Neural cell (in vitro differentiated cells): Measurements from ENCODE around the gene ING1. TPM values are rescaled to one million over a fixed set of nuclear protein-coding genes. Genes with fewer than 3 reads are reported as not detected.

Experiments
- H2AFZ ChIP-seq: fragments of 200-600, 300-800 bp; sonication (generic), shearing (Covaris generic); 2 replicates; pipeline ENCODE4 v1.6.0; 2014; ENCODE audit warnings: low read depth, mild to moderate bottlenecking, antibody characterized with exemption, low read length, moderate library complexity
- H3F3A ChIP-seq: fragments of 200-600 bp; shearing (Covaris generic); 2 replicates; pipeline ENCODE4 v1.6.1; 2016; ENCODE audit warnings: mild to moderate bottlenecking, moderate library complexity, mixed read lengths, antibody characterized with exemption, low read length; ENCODE audit not compliant: insufficient read depth, poor library complexity, severe bottlenecking
- H3K27ac ChIP-seq: fragments of 200-600, 300-800 bp; sonication (generic), shearing (Covaris generic); 2 replicates; pipeline ENCODE4 v1.5.1; 2014; ENCODE audit warnings: mild to moderate bottlenecking, low read length, moderate library complexity
- H3K27me3 ChIP-seq: fragments of 300-800, 200-600 bp; sonication (generic), shearing (Covaris generic); 2 replicates; pipeline ENCODE4 v1.6.0; 2014; ENCODE audit warnings: mild to moderate bottlenecking, low read depth, low read length, moderate library complexity; ENCODE audit not compliant: insufficient read depth
- H3K36me3 ChIP-seq: fragments of 300-800, 200-600 bp; sonication (generic), shearing (Covaris generic); 2 replicates; pipeline ENCODE4 v1.5.1; 2014; ENCODE audit warnings: mild to moderate bottlenecking, antibody characterized with exemption, low read length, moderate library complexity; ENCODE audit not compliant: insufficient read depth
- H3K4me2 ChIP-seq: fragments of 300-800, 200-600 bp; sonication (generic), shearing (Covaris generic); 2 replicates; pipeline ENCODE4 v1.6.0; 2014; ENCODE audit warnings: mild to moderate bottlenecking, low read length
- H3K4me3 ChIP-seq: fragments of 300-800, 200-600 bp; sonication (generic), shearing (Covaris generic); 2 replicates; pipeline ENCODE4 v1.5.1; 2014; ENCODE audit warnings: mild to moderate bottlenecking, low read length, moderate library complexity
- H3K79me2 ChIP-seq: fragments of 200-600 bp; shearing (Covaris generic); replicated peaks from 2 replicates; pipeline ENCODE4 v1.6.0; 2014; ENCODE audit warnings: mild to moderate bottlenecking, low read length, moderate library complexity; ENCODE audit not compliant: insufficient read depth
- H3K9ac ChIP-seq: fragments of 300-800, 200-600 bp; sonication (generic), shearing (Covaris generic); 2 replicates; pipeline ENCODE4 v1.6.1; 2016; ENCODE audit warnings: mild to moderate bottlenecking, low read length, mixed read lengths
- H3K9me2 ChIP-seq: fragments of 200-600 bp; shearing (Covaris generic); 2 replicates; pipeline ENCODE4 v1.6.1; 2016; ENCODE audit warnings: mild to moderate bottlenecking, low read length, mixed read lengths; ENCODE audit not compliant: insufficient read depth
- H3K9me3 ChIP-seq: fragments of 200-600, 300-800 bp; sonication (generic), shearing (Covaris generic); 2 replicates; pipeline ENCODE4 v1.6.1; 2016; ENCODE audit warnings: mild to moderate bottlenecking, mixed run types, low read length, moderate library complexity, mixed read lengths
- H4K20me1 ChIP-seq: fragments of 200-600 bp; shearing (Covaris generic); 2 replicates; pipeline ENCODE4 v1.6.1; 2016; ENCODE audit warnings: mild to moderate bottlenecking, mixed run types; ENCODE audit not compliant: insufficient read depth
- CTCF ChIP-seq: fragments of 450-650 bp; IDR thresholded peaks from 2 replicates; pipeline ENCODE4 v1.5.1; 2014; ENCODE audit warnings: antibody characterized with exemption, mild to moderate bottlenecking, moderate library complexity; ENCODE audit not compliant: poor library complexity, severe bottlenecking
- EP300 ChIP-seq: fragments of 450-650 bp; conservative IDR thresholded peaks from 2 replicates; pipeline ENCODE4 v1.6.1; 2014; ENCODE audit warnings: antibody characterized with exemption, mild to moderate bottlenecking, moderate library complexity; ENCODE audit not compliant: poor library complexity, severe bottlenecking
- EZH2 ChIP-seq: fragments of 200-600, 300-800 bp; shearing (Covaris generic), sonication (generic); IDR thresholded peaks from 2 replicates; pipeline ENCODE4 v1.6.1; 2014; ENCODE audit warnings: antibody characterized with exemption, low read length, borderline replicate concordance, mild to moderate bottlenecking; ENCODE audit not compliant: insufficient read depth, poor library complexity, severe bottlenecking
- MXI1 ChIP-seq: fragments of 450-650 bp; conservative IDR thresholded peaks from 2 replicates; pipeline ENCODE4 v1.6.1; 2014; ENCODE audit warnings: antibody characterized with exemption, mild to moderate bottlenecking; ENCODE audit not compliant: poor library complexity, severe bottlenecking
- POLR2AphosphoS5 ChIP-seq: IDR thresholded peaks from 2 replicates; pipeline ENCODE4 v1.6.1; 2012
- REST ChIP-seq: IDR thresholded peaks from 2 replicates; pipeline ENCODE4 v1.6.1; 2012; ENCODE audit warnings: borderline replicate concordance
- polyA plus RNA-seq: library from polyadenylated mRNA; depleted of rRNA; stranded (reverse); fragments of >200 nt; gene quantifications from 2 replicates; pipeline ENCODE4 v1.2.3, GENCODE V29; 2014

The ING1 gene
- polyA plus RNA-seq, 1 donor from 2014 or later: 23.2 TPM

GRCh38 chr13:110772091-110772984, 58.8 kb downstream of the ING1 start:
- no peak overlapping the region for H3K9ac ChIP-seq
- TF ChIP-seq EZH2: no peak
- TF ChIP-seq POLR2AphosphoS5: no peak
- no peak for TF ChIP-seq MXI1
- no peak for TF ChIP-seq REST
- no peak for TF ChIP-seq CTCF
- no peak for TF ChIP-seq EP300
- no peaks in the 10 kb centered on the region for H3K27me3 ChIP-seq
- no peaks in the 10 kb centered on the region for H4K20me1 ChIP-seq
- no peak overlapping the region for H2AFZ ChIP-seq
- H3F3A ChIP-seq: no peaks in the 10 kb centered on the region
- no peak overlapping the region for H3K4me3 ChIP-seq
- H3K9me2 ChIP-seq: no peaks in the 10 kb centered on the region
- no peaks in the 10 kb centered on the region for H3K36me3 ChIP-seq
- no peaks in the 10 kb centered on the region for H3K9me3 ChIP-seq
- no peak overlapping the region for H3K4me2 ChIP-seq
- no peaks in the 10 kb centered on the region for H3K79me2 ChIP-seq
- H3K27ac ChIP-seq: no peak overlapping the region

Other genes with a start within 250 kb of the ING1 start
- not detected in 2 replicates for gene RAB20, start 152.0 kb upstream of the ING1 start, polyA plus RNA-seq
- gene NAXD, start 98.2 kb upstream of the ING1 start, polyA plus RNA-seq: 58.1 and 60.5 TPM in 2 replicates
- 92.2 and 93.1 TPM in 2 replicates for gene CARS2, start 7.6 kb upstream of the ING1 start, polyA plus RNA-seq
- 525 and 564 TPM in 2 replicates for gene ANKRD10, start 201.4 kb downstream of the ING1 start, polyA plus RNA-seq